Stimulated activated CD8-positive, alpha-beta memory T cell treated with anti-CD3 and anti-CD28 coated beads, Interleukin-15, amount 100 ng/mL, for 4 hours (primary cell): Measurements from ENCODE around the gene CATSPER3.

ENCODE experiments used
- DNase-seq, 2 donors: peaks; one replicate each; pipeline ENCODE4 v3.0.0-alpha.2; 2020; ENCODE audit warnings: low read depth in 2 of 2

Gene CATSPER3

GRCh38 chr5:135010502-135011354 is 43.0 kb downstream of the CATSPER3 start:
- no peak for DNase-seq

DNA sequence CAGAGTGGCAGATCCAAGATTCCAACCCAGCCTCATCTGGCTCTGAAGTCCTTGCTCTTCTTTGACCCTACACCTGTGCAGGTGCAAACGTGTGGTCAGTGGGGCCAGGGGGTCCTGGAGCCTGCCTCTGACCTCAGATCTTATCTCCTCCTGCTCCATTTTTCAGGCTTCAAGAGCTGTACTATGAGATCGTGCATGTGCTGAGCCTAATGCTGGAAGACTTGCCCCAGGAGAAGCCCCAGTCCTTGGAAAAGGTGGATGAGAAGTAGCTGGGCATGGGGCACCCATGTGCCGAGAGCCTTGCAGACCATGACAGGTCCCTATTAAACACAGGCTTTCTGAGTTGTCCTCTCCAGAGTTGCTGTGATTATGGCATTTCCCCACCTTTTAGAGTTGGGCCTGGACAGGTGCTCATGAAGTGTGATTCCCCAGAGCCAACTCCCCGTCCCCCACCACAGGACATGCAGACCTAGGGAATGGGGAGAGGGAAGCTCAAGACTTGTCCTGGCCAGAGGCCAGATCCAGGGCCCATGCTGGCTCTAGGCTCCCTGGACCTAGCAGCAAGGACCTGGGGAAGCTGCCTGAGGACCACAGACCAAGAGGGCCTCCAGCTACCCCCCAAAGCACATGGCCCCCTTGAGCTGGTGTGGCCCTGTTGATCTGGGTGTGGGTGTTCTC is 43.8 kb downstream of the CATSPER3 start:
- no peak for DNase-seq

- no peak for DNase-seq
Observed at GRCh38 chr5:135012033-135012588, 44.4 kb downstream of the CATSPER3 start.

- DNase-seq, result no peak
Observed at GRCh38 chr5:135012951-135013391, 45.3 kb downstream of the CATSPER3 start.

- DNase-seq, result no peak
Observed at GRCh38 chr5:135013445-135013844, 45.7 kb downstream of the CATSPER3 start.

GRCh38 chr5:135013947-135014570 is 46.4 kb downstream of the CATSPER3 start:
- DNase-seq, result no peak

GRCh38 chr5:135015942-135016341 is 48.2 kb downstream of the CATSPER3 start:
- DNase-seq, result no peak

- no peak for DNase-seq
Observed at GRCh38 chr5:135016861-135017290, 49.2 kb downstream of the CATSPER3 start.

GRCh38 chr5:135018457-135018856 is 50.8 kb downstream of the CATSPER3 start:
- no peak for DNase-seq

DNA sequence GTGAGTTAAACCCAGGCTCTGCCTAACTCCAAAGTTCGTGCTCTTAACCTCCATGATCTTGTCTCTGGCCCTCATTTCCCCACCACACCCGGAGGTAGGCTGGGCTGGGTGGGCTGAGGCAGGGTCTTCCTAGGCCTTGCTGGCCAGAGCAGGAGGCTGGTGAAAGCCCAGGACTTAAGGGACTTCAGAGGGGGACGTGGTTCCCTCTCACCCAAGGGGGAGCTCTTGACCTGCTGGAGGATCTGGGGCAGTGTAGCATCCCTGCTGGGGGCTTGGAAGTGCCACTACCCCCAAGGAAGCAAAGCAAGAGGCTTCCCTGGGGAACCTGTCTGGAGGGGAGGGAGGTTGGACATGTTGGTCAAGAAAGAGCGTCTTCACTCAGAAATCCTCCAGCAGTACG is 51.6 kb downstream of the CATSPER3 start:
- no peak for DNase-seq

DNA sequence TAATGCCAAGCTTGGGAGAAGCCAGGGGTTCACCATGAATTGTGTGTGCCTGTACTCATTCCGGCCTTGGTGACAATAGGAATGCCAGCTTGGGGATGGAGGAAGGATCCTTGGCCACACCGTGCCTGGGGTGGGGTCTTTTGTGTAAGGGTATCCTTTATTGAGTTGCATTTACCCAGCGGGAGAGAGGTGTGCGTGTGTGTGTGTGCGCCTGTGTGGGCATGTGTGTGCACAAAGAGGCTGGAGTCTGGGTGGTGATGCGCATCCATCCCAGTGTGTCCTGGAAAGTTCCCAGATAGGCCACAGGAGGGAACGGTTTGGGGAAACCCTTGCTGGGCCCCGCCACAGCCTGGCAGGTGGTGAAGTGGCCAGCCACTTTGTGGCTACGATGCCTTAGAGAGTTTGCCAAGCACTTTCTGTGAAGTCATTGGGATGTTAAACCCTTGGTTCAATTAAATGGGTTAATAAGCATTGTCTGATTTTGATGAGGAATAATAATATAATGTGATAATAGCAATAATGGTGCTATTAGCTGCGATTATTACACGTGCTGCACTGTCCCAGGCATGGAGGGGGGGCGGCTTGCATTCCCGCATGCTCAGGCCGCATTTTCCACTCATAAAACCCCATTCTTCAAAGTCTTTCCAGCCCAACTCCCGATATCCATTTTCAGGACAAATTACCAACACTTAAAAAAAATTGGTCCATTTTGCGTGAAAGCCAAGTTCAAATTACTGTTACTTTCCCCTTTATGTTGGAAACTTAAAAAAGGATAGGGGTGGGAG is 52.6 kb downstream of the CATSPER3 start:
- no peak for DNase-seq

GRCh38 chr5:135024956-135025729 is 57.4 kb downstream of the CATSPER3 start:
- DNase-seq, result no peak

DNA sequence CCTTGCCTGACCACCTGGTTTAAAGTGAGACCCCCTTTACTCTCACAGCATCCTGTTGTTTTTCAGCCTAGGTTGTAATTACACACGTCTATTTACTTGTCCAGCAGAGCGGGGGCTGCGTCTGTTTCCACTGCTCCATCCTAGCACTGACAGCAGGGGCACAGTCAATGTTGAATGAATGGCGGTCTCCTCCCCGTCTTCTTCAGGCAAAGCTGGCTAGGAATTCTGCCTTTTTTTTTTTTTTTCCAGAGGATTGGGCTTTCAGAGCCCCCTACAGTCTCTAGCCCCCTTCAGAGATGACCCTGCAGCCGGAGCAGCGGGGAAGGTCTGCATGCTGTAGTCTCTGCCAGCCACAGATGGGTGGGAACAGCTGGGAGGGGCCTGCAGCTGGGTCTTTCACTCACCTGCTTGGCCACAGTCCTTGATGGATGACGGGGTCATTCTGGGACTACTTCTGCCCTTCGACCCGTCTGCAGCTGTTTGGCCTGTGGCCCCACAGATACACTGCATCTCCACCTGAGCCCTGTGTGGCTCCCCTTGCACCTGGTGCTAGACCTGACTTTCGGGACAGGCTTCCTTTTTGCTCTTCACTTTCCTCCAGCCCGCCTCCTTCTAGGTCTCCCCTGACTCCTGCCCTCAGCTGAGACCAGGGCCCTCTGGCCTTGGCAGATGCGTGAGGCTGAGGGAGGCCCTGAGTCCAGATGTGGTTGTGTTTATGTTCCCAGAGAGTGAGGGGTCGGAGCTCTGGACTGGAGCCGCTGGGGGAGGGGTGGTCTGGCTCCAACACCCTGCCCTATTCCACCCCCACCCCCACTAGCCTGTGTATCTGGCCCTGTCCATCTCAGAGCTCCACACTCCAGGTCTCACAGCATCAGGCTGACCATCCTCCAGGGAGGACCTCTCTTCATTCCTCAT is 58.3 kb downstream of the CATSPER3 start:
- DNase-seq, result no peak

DNA sequence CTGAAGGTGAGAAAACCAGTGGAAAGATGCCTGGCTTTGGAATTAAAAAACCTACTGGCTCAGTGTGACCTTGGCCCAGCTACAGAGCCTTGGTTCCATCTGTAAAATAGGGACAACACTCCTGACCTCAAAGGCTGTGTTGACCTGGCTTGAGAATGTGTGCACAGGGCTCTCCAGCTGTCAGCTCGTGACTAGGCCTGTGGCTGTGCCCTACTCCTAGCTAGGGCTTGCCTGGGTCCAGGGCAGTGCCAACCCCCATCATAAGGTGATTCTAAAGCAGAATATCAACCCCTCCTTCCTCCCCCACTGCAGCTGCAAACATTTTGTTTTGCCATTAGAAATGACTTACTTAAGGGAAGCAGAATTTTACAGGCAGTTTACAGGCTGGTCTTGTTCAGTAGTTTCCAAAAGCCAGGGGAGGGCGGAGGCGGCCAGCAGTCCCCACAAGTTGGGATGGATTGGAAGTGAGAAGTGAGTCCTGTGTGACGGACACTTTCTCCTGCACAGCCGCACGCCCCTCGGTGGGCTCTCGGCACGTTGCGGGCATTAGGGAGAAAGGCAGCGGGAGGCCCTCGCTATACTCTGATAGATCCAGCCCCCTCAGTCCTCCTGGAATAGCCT is 59.0 kb downstream of the CATSPER3 start:
- no peak for DNase-seq

- no peak for DNase-seq
Observed at GRCh38 chr5:135027266-135027696, 59.6 kb downstream of the CATSPER3 start.

GRCh38 chr5:135027697-135028615 is 60.2 kb downstream of the CATSPER3 start:
- DNase-seq, result no peak

DNA sequence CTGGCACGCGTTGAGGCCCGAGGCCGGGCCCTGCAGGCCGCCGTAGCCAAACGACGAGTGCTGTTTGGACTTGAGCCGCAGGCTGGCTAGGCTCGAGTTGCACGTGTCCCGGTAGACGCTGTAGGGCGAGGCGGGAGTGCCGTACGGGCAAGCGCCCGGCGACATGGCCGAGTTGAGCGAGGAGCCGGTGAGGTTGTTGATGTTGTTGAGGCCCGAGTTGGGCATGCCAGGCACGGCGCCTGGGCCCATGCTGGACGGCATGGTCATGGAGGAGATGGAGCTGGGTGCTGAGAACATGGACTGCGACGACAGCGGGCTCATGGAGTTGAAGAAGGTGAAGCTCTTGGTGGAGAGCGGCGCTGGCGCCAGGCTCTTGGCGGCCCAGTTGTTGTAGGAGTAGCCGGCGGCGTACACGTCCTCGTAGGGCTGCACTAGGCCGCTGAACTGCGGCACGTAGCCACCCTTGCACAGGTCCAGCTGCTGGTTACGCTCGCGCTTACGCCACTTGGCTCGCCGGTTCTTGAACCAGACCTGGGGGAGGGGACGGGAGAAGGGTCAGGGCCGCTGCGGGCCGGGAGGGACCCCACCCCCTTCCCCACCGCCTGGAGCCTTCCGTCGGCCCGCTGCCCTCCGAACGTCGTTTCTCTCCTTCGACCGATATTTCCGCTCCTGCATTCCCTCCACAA is 61.2 kb downstream of the CATSPER3 start:
- no peak for DNase-seq
